CD4-positive, alpha-beta memory T cell (primary cell): ENCODE results near the gene RAVER2. TPM values are rescaled to one million over a fixed set of nuclear protein-coding genes. Genes with fewer than 3 reads are reported as not detected.

Experiments used
- CTCF ChIA-PET: fragments of 350-600 bp; sonication (Branson Sonifier 250); formaldehyde crosslinking; loops from one replicate; lab custom pipeline; 2021; ENCODE audit warnings: inconsistent platforms; ENCODE audit not compliant: partially characterized antibody; lab: Charles Lee
- POLR2A ChIA-PET: fragments of 350-600 bp; sonication (Branson Sonifier 250); formaldehyde crosslinking; loops from one replicate; lab custom pipeline; 2021; ENCODE audit not compliant: partially characterized antibody; lab: Charles Lee
- DNase-seq, 5 donors: peaks; one replicate each; pipeline versions ENCODE4 v3.0.0 to v3.0.0-alpha.2; 2020 to 2022; ENCODE audit warnings: mixed read lengths in 1 of 5
- H3K27ac ChIP-seq: one replicate; pipeline ENCODE4 v1.7.0; 2013; ENCODE audit warnings: low read depth, low read length
- H3K27me3 ChIP-seq: 2 replicates; pipeline ENCODE4 v1.7.0; 2013; ENCODE audit warnings: mild to moderate bottlenecking, low read length, moderate library complexity; ENCODE audit not compliant: insufficient read depth
- H3K36me3 ChIP-seq: 2 replicates; pipeline ENCODE4 v1.7.0; 2013; ENCODE audit warnings: mild to moderate bottlenecking, low read length, moderate library complexity; ENCODE audit not compliant: insufficient read depth
- H3K4me1 ChIP-seq: 2 replicates; pipeline ENCODE4 v1.7.0; 2013; ENCODE audit warnings: mild to moderate bottlenecking, low read length, moderate library complexity; ENCODE audit not compliant: insufficient read depth
- H3K4me3 ChIP-seq, 2 donors: one replicate each; pipeline ENCODE4 v1.7.0; 2013; ENCODE audit warnings: low read length in 2 of 2, mild to moderate bottlenecking in 1 of 2
- H3K9me3 ChIP-seq, 2 donors: one replicate each; pipeline ENCODE4 v1.7.0; 2013; ENCODE audit warnings: low read length in 2 of 2, control low read depth in 1 of 2; ENCODE audit not compliant: control insufficient read depth in 1 of 2
- H3K27ac Mint-ChIP-seq, 7 donors: one replicate each; pipeline ENCODE4 v1.8.0; 2020 to 2021; ENCODE audit warnings: mixed read lengths in 7 of 7, mild to moderate bottlenecking in 6 of 7, inconsistent platforms in 3 of 7, moderate library complexity in 3 of 7
- H3K27me3 Mint-ChIP-seq, 2 donors: one replicate each; pipeline ENCODE4 v1.8.0; 2020 to 2021; ENCODE audit warnings: mixed read lengths in 2 of 2
- H3K36me3 Mint-ChIP-seq, 2 donors: one replicate each; pipeline ENCODE4 v1.8.0; 2020 to 2021; ENCODE audit warnings: mixed read lengths in 2 of 2, inconsistent platforms in 1 of 2, mild to moderate bottlenecking in 1 of 2
- H3K4me1 Mint-ChIP-seq, 4 donors: one replicate each; pipeline ENCODE4 v1.8.0; 2020 to 2021; ENCODE audit warnings: mixed read lengths in 4 of 4, mild to moderate bottlenecking in 1 of 4
- H3K4me3 Mint-ChIP-seq, 8 donors: one replicate each; pipeline ENCODE4 v1.8.0; 2020 to 2021; ENCODE audit warnings: mixed read lengths in 8 of 8, mild to moderate bottlenecking in 7 of 8, moderate library complexity in 6 of 8, inconsistent platforms in 3 of 8
- H3K9me3 Mint-ChIP-seq, 8 donors: one replicate each; pipeline ENCODE4 v1.8.0; 2020 to 2021; ENCODE audit warnings: mixed read lengths in 8 of 8, mild to moderate bottlenecking in 5 of 8, inconsistent platforms in 3 of 8, moderate library complexity in 1 of 8
- intact Hi-C: fragments of 100-400 bp; cut with micrococcal nuclease; formaldehyde crosslinking; loops from one replicate; pipeline ENCODE4 v1.15.1; 2023
- polyA plus RNA-seq, 2 donors: library from polyadenylated mRNA; unstranded; fragments of 300-500 nt; fragmentation: Illumina TruSeq; gene quantifications; one replicate each; pipeline ENCODE4 v1.2.3, GENCODE V29; 2021
- total RNA-seq, 2 experiments: library from RNA; stranded (reverse); gene quantifications; one replicate each; pipeline ENCODE4 v1.2.3, GENCODE V29; 2021

Gene RAVER2
- total and polyA plus RNA-seq, 4 experiments from 2014 or later = 1.7 to 2.1 (median 1.8) TPM

DNA sequence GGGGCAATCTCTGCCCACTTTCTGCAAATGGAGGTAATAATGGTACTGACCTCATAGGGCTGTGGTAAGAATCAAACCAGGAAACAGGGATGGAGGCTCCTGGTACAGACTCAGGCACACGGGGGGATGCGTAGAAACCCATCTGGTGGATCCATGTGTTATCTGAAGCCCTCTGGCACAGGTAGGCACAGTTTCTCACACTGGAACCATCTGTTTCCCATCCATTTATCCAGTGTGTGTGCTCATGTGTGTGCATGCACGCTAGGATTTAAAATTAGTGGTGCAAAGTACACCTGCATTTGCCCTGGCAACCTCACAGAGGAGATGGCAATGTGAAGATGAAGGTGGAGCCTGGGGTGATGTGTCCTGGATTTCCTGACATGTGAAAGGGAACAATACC is 103.3 kb downstream of the RAVER2 start:
- CTCF ChIA-PET = interaction anchor here (1.0 to 1.4 kb wide), 2 partner anchors 9 to 13 kb away, joined by 4 read pairs; no protein-coding TSS in a partner anchor
- no peaks in the 10 kb centered on the region for H3K4me1 ChIP-seq
- H3K4me3 Mint-ChIP-seq = no peak overlapping the region
- intact Hi-C loops = no loop called here
- POLR2A ChIA-PET = no interaction called here
- no peaks in the 10 kb centered on the region for H3K27me3 ChIP-seq
- peak overlapping the region in 2 of 7 donors; percentile 46 to 81 for H3K27ac Mint-ChIP-seq
- peaks cover 0 to 2% (median 0%) of the 10 kb centered on the region in 8 donors for H3K9me3 Mint-ChIP-seq
- H3K9me3 ChIP-seq = no peaks in the 10 kb centered on the region
- H3K27me3 Mint-ChIP-seq = no peaks in the 10 kb centered on the region
- peaks cover 0 to 4% (median 1%) of the 10 kb centered on the region in 4 donors for H3K4me1 Mint-ChIP-seq
- H3K4me3 ChIP-seq = no peak overlapping the region
- DNase-seq = no peak
- peaks cover 99% of the 10 kb centered on the region for H3K36me3 ChIP-seq
- no peak overlapping the region for H3K27ac ChIP-seq
- H3K36me3 Mint-ChIP-seq = peaks cover 60 to 92% of the 10 kb centered on the region in 2 donors

DNA sequence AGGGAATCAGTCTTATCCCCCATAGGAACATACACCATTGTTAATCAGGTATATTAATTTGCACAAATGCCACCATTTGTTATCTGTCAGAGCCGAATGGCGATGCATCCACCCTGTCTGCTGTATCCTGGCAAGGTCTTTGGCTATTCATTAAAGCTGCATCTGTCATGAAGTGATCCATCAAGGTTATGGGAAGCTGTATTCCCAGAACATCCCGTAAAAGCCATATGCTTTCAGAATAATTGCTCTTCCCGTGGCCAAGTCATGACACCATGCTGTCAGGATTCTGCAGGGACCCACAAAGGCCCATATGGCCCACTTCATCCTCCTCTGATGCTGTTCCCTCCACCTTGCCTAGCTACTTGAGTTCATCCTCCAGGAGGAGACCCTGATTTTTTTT is 103.9 kb downstream of the RAVER2 start:
- no peak overlapping the region for H3K4me3 Mint-ChIP-seq
- intact Hi-C loops = no loop called here
- peak overlapping the region in 5 of 7 donors; percentile 24 to 81 (median 70) for H3K27ac Mint-ChIP-seq
- Histone ChIP-seq H3K4me1 (no peaks in the 10 kb centered on the region), H3K4me3 (no peak overlapping the region), H3K9me3 (no peaks in the 10 kb centered on the region), H3K36me3 (peaks cover 99% of the 10 kb centered on the region), H3K27me3 (no peaks in the 10 kb centered on the region), H3K27ac (no peak overlapping the region)
- CTCF ChIA-PET = interaction anchor here (0.9 to 2.0 kb wide), 4 partner anchors 10 to 226 kb away, joined by 3 to 6 read pairs (median 4); no protein-coding TSS in a partner anchor
- H3K4me1 Mint-ChIP-seq = peaks cover 0 to 4% (median 2%) of the 10 kb centered on the region in 4 donors
- H3K9me3 Mint-ChIP-seq = peaks cover 0 to 2% (median 0%) of the 10 kb centered on the region in 8 donors
- peaks cover 58 to 92% of the 10 kb centered on the region in 2 donors for H3K36me3 Mint-ChIP-seq
- POLR2A ChIA-PET = no interaction called here
- no peaks in the 10 kb centered on the region for H3K27me3 Mint-ChIP-seq
- no peak for DNase-seq

DNA sequence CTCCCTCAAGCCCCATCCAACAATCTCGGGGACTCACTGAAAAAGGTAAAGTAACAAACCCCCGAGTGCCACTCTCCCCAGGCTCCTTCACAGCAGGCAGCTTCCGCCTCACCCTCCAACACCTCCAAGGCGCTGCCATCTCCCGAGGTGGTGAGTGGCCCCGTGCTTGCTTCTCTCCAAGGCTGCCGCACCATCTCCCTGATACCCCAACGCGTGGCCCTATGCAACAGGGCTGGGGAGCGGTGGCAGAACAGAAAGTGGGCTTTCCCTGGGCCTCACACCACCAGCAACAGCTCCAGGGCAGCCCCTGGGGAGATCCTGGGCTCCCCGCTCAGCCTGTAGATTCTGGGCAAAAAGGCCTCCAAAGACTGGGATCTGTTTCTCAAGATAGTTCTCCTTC is 105.1 kb downstream of the RAVER2 start:
- intact Hi-C loops = no loop called here
- no peaks in the 10 kb centered on the region for H3K27me3 Mint-ChIP-seq
- peak overlapping the region in 2 of 7 donors; percentile 55 to 81 for H3K27ac Mint-ChIP-seq
- CTCF ChIA-PET = interaction anchor here (1.4 to 2.0 kb wide), 2 partner anchors 15 to 225 kb away, joined by 4 to 6 read pairs; no protein-coding TSS in a partner anchor
- Histone ChIP-seq H3K4me1 (no peaks in the 10 kb centered on the region), H3K9me3 (no peaks in the 10 kb centered on the region), H3K4me3 (no peak overlapping the region), H3K36me3 (peaks cover 99% of the 10 kb centered on the region), H3K27me3 (no peaks in the 10 kb centered on the region), H3K27ac (no peak overlapping the region)
- peaks cover 0 to 6% (median 3%) of the 10 kb centered on the region in 4 donors for H3K4me1 Mint-ChIP-seq
- H3K4me3 Mint-ChIP-seq = no peak overlapping the region
- H3K36me3 Mint-ChIP-seq = peaks cover 55 to 91% of the 10 kb centered on the region in 2 donors
- H3K9me3 Mint-ChIP-seq = peaks cover 0 to 2% (median 0%) of the 10 kb centered on the region in 8 donors
- no peak for DNase-seq
- POLR2A ChIA-PET = no interaction called here

DNA sequence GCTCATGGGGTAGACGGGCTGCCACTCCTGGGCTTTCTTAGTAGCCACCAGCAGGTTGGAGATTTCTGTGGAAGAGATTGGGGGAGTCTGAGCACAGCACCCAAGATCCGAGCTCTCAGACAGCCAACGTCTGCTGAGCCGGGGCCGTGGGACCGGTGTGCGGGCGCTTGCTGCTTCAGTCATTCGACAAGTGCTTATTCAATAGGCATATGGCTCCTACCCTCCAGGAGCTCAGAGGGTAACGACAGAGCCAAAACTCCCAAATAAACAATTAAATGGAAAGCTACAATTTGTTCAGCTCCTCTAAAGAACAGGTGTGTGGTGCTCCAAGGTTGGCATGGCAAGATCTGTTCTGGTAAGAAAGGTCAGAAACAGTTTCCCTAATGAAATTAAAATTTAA is 106.0 kb downstream of the RAVER2 start:
- ChIA-PET POLR2A (interaction anchor here (0.7 kb wide), 1 partner anchor 171 kb away, joined by 3 read pairs; no protein-coding TSS in a partner anchor), CTCF (interaction anchor here (1.2 to 1.3 kb wide), 2 partner anchors 12 to 72 kb away, joined by 3 to 4 read pairs; no protein-coding TSS in a partner anchor)
- H3K36me3 Mint-ChIP-seq = peaks cover 61 to 93% of the 10 kb centered on the region in 2 donors
- H3K4me3 ChIP-seq = no peak overlapping the region
- H3K27me3 ChIP-seq = no peaks in the 10 kb centered on the region
- no peak overlapping the region for H3K4me3 Mint-ChIP-seq
- intact Hi-C loops = no loop called here
- H3K4me1 Mint-ChIP-seq = peaks cover 0 to 8% (median 4%) of the 10 kb centered on the region in 4 donors
- no peaks in the 10 kb centered on the region for H3K9me3 ChIP-seq
- DNase-seq = no peak
- H3K4me1 ChIP-seq = no peaks in the 10 kb centered on the region
- peaks cover 0 to 2% (median 0%) of the 10 kb centered on the region in 8 donors for H3K9me3 Mint-ChIP-seq
- H3K36me3 ChIP-seq = peaks cover 98% of the 10 kb centered on the region
- H3K27ac Mint-ChIP-seq = peak overlapping the region in 2 of 7 donors; percentile 35 to 41
- H3K27me3 Mint-ChIP-seq = no peaks in the 10 kb centered on the region
- no peak overlapping the region for H3K27ac ChIP-seq

DNA sequence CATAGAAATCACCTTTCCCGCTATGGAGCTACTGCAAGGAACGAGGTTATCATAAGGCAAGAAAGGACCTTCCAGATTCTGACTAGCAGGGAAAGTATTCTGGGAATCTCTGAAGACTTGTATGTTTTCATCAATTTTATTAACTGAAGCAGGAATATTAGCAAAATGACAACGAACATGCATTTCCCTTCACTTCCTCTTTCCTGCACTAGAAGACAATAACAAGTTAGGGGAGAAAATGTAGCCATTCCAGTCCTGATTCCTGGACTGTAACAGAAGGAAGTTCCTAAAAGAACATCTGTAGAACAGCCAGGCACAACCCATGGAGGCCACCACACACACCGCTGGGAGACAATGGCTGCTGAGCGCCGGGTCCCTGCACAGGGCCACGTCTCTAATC is 106.8 kb downstream of the RAVER2 start:
- intact Hi-C loops = no loop called here

DNA sequence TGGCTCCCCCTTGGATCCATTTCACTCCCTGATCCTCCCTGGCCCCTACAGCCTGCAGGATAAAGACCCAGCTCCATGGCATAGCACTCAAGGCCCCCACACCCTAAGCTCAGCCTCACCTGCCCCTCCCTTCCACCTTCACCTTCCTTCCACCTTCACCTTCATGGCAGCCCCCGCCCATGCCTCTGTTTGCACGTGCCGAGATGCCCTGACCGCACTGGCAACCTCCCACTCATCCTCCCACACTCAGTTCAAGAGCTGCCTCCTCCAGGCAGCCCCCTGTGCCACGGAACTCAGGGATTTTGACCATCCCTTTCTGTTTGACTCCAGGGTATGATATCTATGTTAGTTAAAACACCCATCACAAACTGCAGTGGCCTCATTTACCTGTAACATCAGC is 109.8 kb downstream of the RAVER2 start:
- intact Hi-C loops = no loop called here
- peaks cover 73 to 94% of the 10 kb centered on the region in 2 donors for H3K36me3 Mint-ChIP-seq

More for the DNA sequence above, 106.8 kb downstream of the RAVER2 start:
- H3K4me3 Mint-ChIP-seq = no peak overlapping the region
- Histone ChIP-seq H3K4me1 (no peaks in the 10 kb centered on the region), H3K27ac (no peak overlapping the region), H3K9me3 (no peaks in the 10 kb centered on the region), H3K36me3 (peaks cover 98% of the 10 kb centered on the region), H3K27me3 (no peaks in the 10 kb centered on the region), H3K4me3 (no peak overlapping the region)
- H3K9me3 Mint-ChIP-seq = peaks cover 0 to 2% (median 0%) of the 10 kb centered on the region in 8 donors
- H3K4me1 Mint-ChIP-seq = peaks cover 0 to 8% (median 4%) of the 10 kb centered on the region in 4 donors
- CTCF ChIA-PET = interaction anchor here (1.2 kb wide), 1 partner anchor 11 kb away, joined by 4 read pairs; no protein-coding TSS in a partner anchor
- no peak for DNase-seq
- no peaks in the 10 kb centered on the region for H3K27me3 Mint-ChIP-seq
- peak overlapping the region in 4 of 7 donors; percentile 37 to 71 (median 52) for H3K27ac Mint-ChIP-seq
- peaks cover 59 to 92% of the 10 kb centered on the region in 2 donors for H3K36me3 Mint-ChIP-seq
- POLR2A ChIA-PET = interaction anchor here (0.7 kb wide), 1 partner anchor 170 kb away, joined by 3 read pairs; no protein-coding TSS in a partner anchor

GRCh38 chr1:64855557-64855956 is 110.7 kb downstream of the RAVER2 start:
- H3K27me3 Mint-ChIP-seq = no peaks in the 10 kb centered on the region
- peaks cover 0 to 2% (median 0%) of the 10 kb centered on the region in 8 donors for H3K9me3 Mint-ChIP-seq
- Histone ChIP-seq H3K4me1 (no peaks in the 10 kb centered on the region), H3K9me3 (no peaks in the 10 kb centered on the region), H3K4me3 (no peak overlapping the region), H3K27ac (no peak overlapping the region), H3K36me3 (peaks cover 92% of the 10 kb centered on the region), H3K27me3 (no peaks in the 10 kb centered on the region)
- H3K4me1 Mint-ChIP-seq = peaks cover 7 to 27% (median 14%) of the 10 kb centered on the region in 4 donors
- POLR2A ChIA-PET = interaction anchor here (1.4 kb wide), 1 partner anchor 22 kb away, joined by 3 read pairs; no protein-coding TSS in a partner anchor
- CTCF ChIA-PET = no interaction called here
- peaks cover 72 to 90% of the 10 kb centered on the region in 2 donors for H3K36me3 Mint-ChIP-seq
- DNase-seq = no peak
- no peak overlapping the region for H3K4me3 Mint-ChIP-seq
- intact Hi-C loops = no loop called here
- peak overlapping the region in 3 of 7 donors; percentile 31 to 76 (median 36) for H3K27ac Mint-ChIP-seq

More for the DNA sequence above, 109.8 kb downstream of the RAVER2 start:
- Histone ChIP-seq H3K9me3 (no peaks in the 10 kb centered on the region), H3K27ac (no peak overlapping the region), H3K4me1 (no peaks in the 10 kb centered on the region), H3K4me3 (no peak overlapping the region), H3K27me3 (no peaks in the 10 kb centered on the region), H3K36me3 (peaks cover 97% of the 10 kb centered on the region)
- peaks cover 6 to 22% (median 11%) of the 10 kb centered on the region in 4 donors for H3K4me1 Mint-ChIP-seq
- no peak for DNase-seq
- no peaks in the 10 kb centered on the region for H3K27me3 Mint-ChIP-seq
- CTCF ChIA-PET = no interaction called here
- peak overlapping the region in 6 of 7 donors; percentile 25 to 89 (median 62) for H3K27ac Mint-ChIP-seq
- H3K9me3 Mint-ChIP-seq = peaks cover 0 to 2% (median 0%) of the 10 kb centered on the region in 8 donors
- H3K4me3 Mint-ChIP-seq = peak overlapping the region in 1 of 8 donors; percentile 28
- POLR2A ChIA-PET = interaction anchor here (1.4 kb wide), 1 partner anchor 21 kb away, joined by 3 read pairs; no protein-coding TSS in a partner anchor
